ENCODE data around the gene FIS1. TPM values are rescaled to one million over a fixed set of nuclear protein-coding genes. Genes with fewer than 3 reads are reported as not detected.

FIS1 gene
- total RNA-seq, 4 donors from 2014 or later = 319 to 467 (median 364) TPM

DNA sequence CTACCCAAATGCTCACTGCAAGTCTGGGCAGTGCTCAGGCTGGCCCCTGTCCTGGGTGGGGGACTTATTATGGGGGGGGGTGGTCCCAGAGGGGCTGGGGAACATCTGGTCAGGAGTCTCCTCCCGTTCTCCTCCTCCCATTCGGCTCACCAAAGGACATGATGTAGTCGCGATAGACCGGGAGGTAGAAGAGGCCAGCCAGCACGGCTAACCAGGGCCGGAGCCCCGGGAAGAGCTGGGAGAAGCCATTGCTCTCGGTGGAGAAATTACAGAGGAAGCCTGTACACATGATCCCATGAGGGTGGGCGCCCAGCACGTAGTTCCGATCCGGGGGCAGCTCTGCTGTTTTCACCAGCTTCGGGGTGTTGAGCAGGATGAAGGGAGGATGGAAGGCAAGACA lies 46.4 kb downstream of the FIS1 start:
- Histone ChIP-seq H3K4me3 (no peak overlapping the region), H3K27me3 (peaks cover 43 to 49% (median 45%) of the 10 kb centered on the region in 3 donors), H3K4me1 (peaks cover 0 to 7% of the 10 kb centered on the region in 2 donors), H3K27ac (no peak overlapping the region), H3K36me3 (no peaks in the 10 kb centered on the region), H3K9me3 (no peaks in the 10 kb centered on the region)
- no peak for ATAC-seq
- TF ChIP-seq POLR2A (IDR thresholded peaks at IDR 0.05) = no peak
- TF ChIP-seq, protein P1, sequence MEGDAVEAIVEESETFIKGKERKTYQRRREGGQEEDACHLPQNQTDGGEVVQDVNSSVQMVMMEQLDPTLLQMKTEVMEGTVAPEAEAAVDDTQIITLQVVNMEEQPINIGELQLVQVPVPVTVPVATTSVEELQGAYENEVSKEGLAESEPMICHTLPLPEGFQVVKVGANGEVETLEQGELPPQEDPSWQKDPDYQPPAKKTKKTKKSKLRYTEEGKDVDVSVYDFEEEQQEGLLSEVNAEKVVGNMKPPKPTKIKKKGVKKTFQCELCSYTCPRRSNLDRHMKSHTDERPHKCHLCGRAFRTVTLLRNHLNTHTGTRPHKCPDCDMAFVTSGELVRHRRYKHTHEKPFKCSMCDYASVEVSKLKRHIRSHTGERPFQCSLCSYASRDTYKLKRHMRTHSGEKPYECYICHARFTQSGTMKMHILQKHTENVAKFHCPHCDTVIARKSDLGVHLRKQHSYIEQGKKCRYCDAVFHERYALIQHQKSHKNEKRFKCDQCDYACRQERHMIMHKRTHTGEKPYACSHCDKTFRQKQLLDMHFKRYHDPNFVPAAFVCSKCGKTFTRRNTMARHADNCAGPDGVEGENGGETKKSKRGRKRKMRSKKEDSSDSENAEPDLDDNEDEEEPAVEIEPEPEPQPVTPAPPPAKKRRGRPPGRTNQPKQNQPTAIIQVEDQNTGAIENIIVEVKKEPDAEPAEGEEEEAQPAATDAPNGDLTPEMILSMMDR (IDR thresholded peaks at IDR 0.05 in 4 of 5, conservative IDR thresholded peaks at IDR 0.05 in 1 of 5) = no peak
- DNase-seq = no peak
- intact Hi-C loops (cut with DNase I; ENCODE audit: low total_unique reads) = no loop called here
- in situ Hi-C loops (cut with MboI; ENCODE audit: low sequenced_read_pairs in 4 of 4) = loop anchor here in 1 of 4 donors (10.0 kb wide), 1 partner anchor 76 kb away; no protein-coding TSS in a partner anchor

DNA sequence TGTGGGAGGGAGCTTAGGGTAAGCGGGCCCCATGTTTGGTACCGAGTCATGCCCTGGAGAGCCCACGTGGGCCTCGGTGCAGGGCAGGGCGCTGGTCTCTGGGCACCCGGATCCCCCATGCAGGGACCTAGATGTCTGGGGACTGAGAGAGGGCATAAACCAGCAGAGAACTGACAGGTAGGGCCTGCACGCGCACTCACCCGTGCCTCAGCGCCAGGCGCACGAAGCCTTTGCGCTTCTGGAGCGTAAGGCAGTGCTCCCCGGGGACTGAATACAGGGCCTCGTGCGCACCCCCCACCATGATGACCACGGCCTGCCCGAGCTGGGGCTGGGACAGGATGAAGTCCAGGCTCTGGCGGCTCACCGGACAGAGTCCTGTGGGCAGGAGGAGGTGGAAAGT lies 46.9 kb downstream of the FIS1 start:
- Histone ChIP-seq H3K4me1 (peaks cover 0 to 7% of the 10 kb centered on the region in 2 donors), H3K4me3 (no peak overlapping the region), H3K27ac (no peak overlapping the region), H3K9me3 (no peaks in the 10 kb centered on the region), H3K27me3 (peaks cover 39 to 46% (median 41%) of the 10 kb centered on the region in 3 donors), H3K36me3 (no peaks in the 10 kb centered on the region)
- intact Hi-C loops (cut with DNase I; ENCODE audit: low total_unique reads) (no loop called here), in situ Hi-C loops (cut with MboI; ENCODE audit: low sequenced_read_pairs in 4 of 4) (loop anchor here in 1 of 4 donors (10.0 kb wide), 1 partner anchor 77 kb away; no protein-coding TSS in a partner anchor)
- no peak for TF ChIP-seq POLR2A (IDR thresholded peaks at IDR 0.05)
- TF ChIP-seq, protein P1 (IDR thresholded peaks at IDR 0.05 in 4 of 5, conservative IDR thresholded peaks at IDR 0.05 in 1 of 5) = no peak
- DNase-seq (no peak), ATAC-seq (no peak)

DNA sequence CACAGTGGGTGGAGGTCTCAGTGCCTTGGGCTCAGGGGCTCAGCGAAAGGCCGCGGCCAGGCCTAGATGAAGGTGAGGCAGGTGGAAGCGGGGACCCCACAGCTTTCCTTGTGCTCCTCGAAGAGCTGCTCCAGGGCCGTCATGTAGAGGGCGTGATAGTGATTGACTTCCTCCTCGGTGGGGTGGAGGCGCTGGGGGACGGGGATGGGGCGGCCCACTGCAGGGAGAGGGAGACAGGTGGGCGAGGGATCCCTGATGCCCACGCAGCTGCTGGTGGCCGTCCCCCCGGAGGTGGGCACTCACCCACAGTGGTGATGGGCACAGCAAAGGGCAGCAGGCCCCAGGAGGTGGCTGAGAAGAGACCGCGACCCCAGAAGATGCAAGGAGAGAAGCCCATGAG lies 49.0 kb downstream of the FIS1 start:
- peaks cover 18 to 26% (median 21%) of the 10 kb centered on the region in 3 donors for H3K27me3 ChIP-seq
- no peak overlapping the region for H3K4me3 ChIP-seq
- H3K27ac ChIP-seq = no peak overlapping the region
- in situ Hi-C loops (cut with MboI; ENCODE audit: low sequenced_read_pairs in 4 of 4) (loop anchor here in 1 of 4 donors (10.0 kb wide), 1 partner anchor 79 kb away; no protein-coding TSS in a partner anchor), intact Hi-C loops (cut with DNase I; ENCODE audit: low total_unique reads) (no loop called here)
- ATAC-seq = no peak
- TF ChIP-seq, protein P1 (IDR thresholded peaks at IDR 0.05 in 4 of 5, conservative IDR thresholded peaks at IDR 0.05 in 1 of 5) = no peak
- no peak for TF ChIP-seq POLR2A (IDR thresholded peaks at IDR 0.05)
- no peaks in the 10 kb centered on the region for H3K36me3 ChIP-seq
- no peaks in the 10 kb centered on the region for H3K4me1 ChIP-seq
- no peak for DNase-seq
- H3K9me3 ChIP-seq = no peaks in the 10 kb centered on the region

Other genes starting within 250 kb of the FIS1 start
- under 1 TPM in 1 of 4 donors, not detected in 3; 0.05 TPM for gene MUC17, start 225.0 kb downstream of the FIS1 start, total RNA-seq
- gene TRIM56, start 159.6 kb downstream of the FIS1 start, total RNA-seq = 10 to 100 TPM in 1 of 4 donors, 1 to 10 TPM in 3; 4.2 to 11.4 (median 6.9) TPM
- gene SERPINE1, start 118.0 kb downstream of the FIS1 start, total RNA-seq = 10 to 100 TPM in 3 of 4 donors, 1 to 10 TPM in 1; 5.9 to 21.7 (median 12.3) TPM
- gene AP1S1, start 90.6 kb downstream of the FIS1 start, total RNA-seq = 10 to 100 TPM in 3 of 4 donors, 1 to 10 TPM in 1; 5.5 to 24.4 (median 15.6) TPM
- gene VGF, start 79.5 kb downstream of the FIS1 start, total RNA-seq = not detected
- not detected for gene NAT16, start 64.8 kb downstream of the FIS1 start, total RNA-seq
- gene MOGAT3, start 44.0 kb downstream of the FIS1 start, total RNA-seq = not detected
- gene PLOD3, start 27.5 kb downstream of the FIS1 start, total RNA-seq = 10 to 100 TPM in 3 of 4 donors, 1 to 10 TPM in 1; 8.2 to 24.2 (median 15.5) TPM
- 10 to 100 TPM; 66.7 to 83.9 (median 71.9) TPM for gene ZNHIT1, start 26.9 kb downstream of the FIS1 start, total RNA-seq
- 1 to 10 TPM in 3 of 4 donors, under 1 TPM in 1; 0.87 to 3.2 (median 1.4) TPM for gene CLDN15, start 7.3 kb downstream of the FIS1 start, total RNA-seq
- 10 to 100 TPM; 13.4 to 32.3 (median 28.9) TPM for gene IFT22, start 76.7 kb upstream of the FIS1 start, total RNA-seq
- not detected for gene COL26A1, start 117.8 kb upstream of the FIS1 start, total RNA-seq

Data from gastrocnemius medialis (tissue), 4 donors.